Upper lobe of left lung (tissue), 6 donors: ENCODE data around the gene KRTAP5-8. TPM values are rescaled to one million over a fixed set of nuclear protein-coding genes. Genes with fewer than 3 reads are reported as not detected.
"Not testable (repeated sequence)": the region's sequence is repeated elsewhere in the genome, so short reads cannot be mapped to it uniquely, and the experiment has no call there.

Source experiments
- ATAC-seq, 2 donors: fragments of 200-7000 bp; cut with Tn5 transposase; one replicate each; pipeline ENCODE4 v1.9.1; 2022; ENCODE audit warnings: mild to moderate bottlenecking in 2 of 2, moderate library complexity in 2 of 2; ENCODE audit not compliant: low FRiP score in 2 of 2
- DNase-seq, 2 donors: peaks; one replicate each; pipeline ENCODE4 v3.0.0-alpha.2; 2019 to 2020
- H3K27ac ChIP-seq, 4 donors: fragments of 200-600 bp; sonication (generic); one replicate each; pipeline ENCODE4 v1.5.1; 2016 to 2019
- H3K27me3 ChIP-seq, 4 donors: fragments of 200-600 bp; sonication (generic); one replicate each; pipeline ENCODE4 v1.5.1; 2017 to 2019
- H3K36me3 ChIP-seq, 4 donors: fragments of 200-600 bp; sonication (generic); one replicate each; pipeline ENCODE4 v1.5.1; 2016 to 2019
- H3K4me1 ChIP-seq, 4 donors: fragments of 200-600 bp; sonication (generic); one replicate each; pipeline ENCODE4 v1.5.1; 2018 to 2019
- H3K4me3 ChIP-seq, 4 donors: fragments of 200-600 bp; sonication (generic); one replicate each; pipeline ENCODE4 v1.5.1; 2017 to 2019; ENCODE audit warnings: mild to moderate bottlenecking in 2 of 4, moderate library complexity in 1 of 4
- H3K9me3 ChIP-seq, 4 donors: fragments of 200-600 bp; sonication (generic); one replicate each; pipeline ENCODE4 v1.5.1; 2018 to 2019
- CTCF ChIP-seq, 6 experiments: fragments of 450-650 bp in 4 of 6; fragments of 200-600 bp in 2 of 6; sonication (generic) in 2 of 6; IDR thresholded peaks; one replicate each; pipeline ENCODE4 v1.5.1; 2016 to 2019; ENCODE audit warnings: antibody characterized with exemption in 6 of 6
- EP300 ChIP-seq, 4 donors: sonication (generic); formaldehyde crosslinking; IDR thresholded peaks; one replicate each; pipeline ENCODE4 v1.5.1; 2017; ENCODE audit warnings: antibody characterized with exemption in 4 of 4, control low read depth in 2 of 4
- POLR2A ChIP-seq, 4 donors: fragments of 450-650 bp; IDR thresholded peaks; one replicate each; pipeline ENCODE4 v1.5.1; 2016 to 2017; ENCODE audit warnings: antibody characterized with exemption in 4 of 4, mild to moderate bottlenecking in 2 of 4
- POLR2AphosphoS5 ChIP-seq, 2 donors: sonication (generic); formaldehyde crosslinking; IDR thresholded peaks; one replicate each; pipeline ENCODE4 v1.5.1; 2017; ENCODE audit warnings: antibody characterized with exemption in 2 of 2
- WGBS, 2 donors: methylation state at CpG; one replicate each; pipeline ENCODE4 v1.1.5; 2017 to 2018; 5-methylcytosine and 5-hydroxymethylcytosine counted together
- total RNA-seq, 6 donors: library from RNA; depleted of rRNA in 4 of 6; stranded (reverse); fragments of >200 nt in 4 of 6; gene quantifications; one replicate each; pipeline versions ENCODE4 v1.1.0 to v1.2.1, GENCODE V29; 2016 to 2021
- donor health status: DM: no; HTN: no; CAD: no; lungs with moderate emphysema.
- donor health status: DM: no; HTN: yes; CAD: no; lungs with severe emphysema.

Gene KRTAP5-8
- total RNA-seq, 6 donors from 2014 or later, result 0.23 to 7.3 (median 0.71) TPM; not detected in 2

- H3K36me3 ChIP-seq, result no peaks in the 10 kb centered on the region
- no peaks in the 10 kb centered on the region for H3K27me3 ChIP-seq
- no peak overlapping the region for H3K27ac ChIP-seq
- no peak for DNase-seq
- 89 to 91% methylated on average over 11 of the region's 11 CpGs for WGBS, 2 donors
- no peak overlapping the region for H3K4me3 ChIP-seq
- no peaks in the 10 kb centered on the region for H3K4me1 ChIP-seq
- TF ChIP-seq CTCF (IDR thresholded peaks at IDR 0.05) (no peak), EP300 (IDR thresholded peaks at IDR 0.05) (no peak), POLR2AphosphoS5 (IDR thresholded peaks at IDR 0.05) (no peak), POLR2A (IDR thresholded peaks at IDR 0.05) (no peak)
- no peaks in the 10 kb centered on the region for H3K9me3 ChIP-seq
- ATAC-seq, result no peak
These were observed 7.2 kb upstream of the KRTAP5-8 start for GRCh38 chr11:71530602-71531001.

- no peaks in the 10 kb centered on the region for H3K9me3 ChIP-seq
- no peaks in the 10 kb centered on the region for H3K4me1 ChIP-seq
- H3K27ac ChIP-seq, result no peak overlapping the region
- ATAC-seq, result no peak
- H3K4me3 ChIP-seq, result no peak overlapping the region
- H3K27me3 ChIP-seq, result no peaks in the 10 kb centered on the region
- H3K36me3 ChIP-seq, result no peaks in the 10 kb centered on the region
- TF ChIP-seq CTCF (IDR thresholded peaks at IDR 0.05) (no peak), POLR2AphosphoS5 (IDR thresholded peaks at IDR 0.05) (no peak), POLR2A (IDR thresholded peaks at IDR 0.05) (no peak), EP300 (IDR thresholded peaks at IDR 0.05) (no peak)
- 71 to 75% methylated on average over 10 of the region's 10 CpGs for WGBS, 2 donors
- no peak for DNase-seq
These were observed 5.7 kb upstream of the KRTAP5-8 start for GRCh38 chr11:71532036-71532610.

- ATAC-seq, H3K27ac ChIP-seq, H3K9me3 ChIP-seq, DNase-seq, H3K4me1 ChIP-seq, H3K4me3 ChIP-seq, H3K36me3 ChIP-seq, H3K27me3 ChIP-seq: not testable (repeated sequence)
- WGBS, 2 donors, result 76 to 83% methylated on average over 17 of the region's 17 CpGs
These were observed 2.9 kb upstream of the KRTAP5-8 start for GRCh38 chr11:71534711-71535608.

GRCh38 chr11:71535825-71536224 is 2.0 kb upstream of the KRTAP5-8 start:
- H3K36me3 ChIP-seq, result no peaks in the 10 kb centered on the region
- DNase-seq (no peak), ATAC-seq (no peak)
- TF ChIP-seq EP300 (IDR thresholded peaks at IDR 0.05), result no peak
- TF ChIP-seq POLR2AphosphoS5 (IDR thresholded peaks at IDR 0.05), result no peak
- no peak for TF ChIP-seq POLR2A (IDR thresholded peaks at IDR 0.05)
- no peak for TF ChIP-seq CTCF (IDR thresholded peaks at IDR 0.05)
- H3K9me3 ChIP-seq, result no peaks in the 10 kb centered on the region
- H3K27ac ChIP-seq, result no peak overlapping the region
- 87 to 93% methylated on average over 9 of the region's 9 CpGs for WGBS, 2 donors
- H3K27me3 ChIP-seq, result no peaks in the 10 kb centered on the region
- no peaks in the 10 kb centered on the region for H3K4me1 ChIP-seq
- no peak overlapping the region for H3K4me3 ChIP-seq

- Histone ChIP-seq H3K36me3 (no peaks in the 10 kb centered on the region), H3K27ac (no peak overlapping the region), H3K4me3 (no peak overlapping the region), H3K27me3 (no peaks in the 10 kb centered on the region), H3K4me1 (no peaks in the 10 kb centered on the region), H3K9me3 (no peaks in the 10 kb centered on the region)
- TF ChIP-seq CTCF (IDR thresholded peaks at IDR 0.05) (no peak), EP300 (IDR thresholded peaks at IDR 0.05) (no peak), POLR2AphosphoS5 (IDR thresholded peaks at IDR 0.05) (no peak), POLR2A (IDR thresholded peaks at IDR 0.05) (no peak)
- DNase-seq (no peak), ATAC-seq (no peak)
- 88 to 93% methylated on average over 9 of the region's 9 CpGs for WGBS, 2 donors
These were observed 288 bp upstream of the KRTAP5-8 start for GRCh38 chr11:71537537-71537936.
